GM21786 (cell line): ENCODE measurements around the gene POR.
"Not testable (repeated sequence)": the region's sequence is repeated elsewhere in the genome, so short reads cannot be mapped to it uniquely, and the experiment has no call there.

Source experiments
- ATAC-seq: cut with Tn5 transposase; IDR thresholded peaks from one replicate; pipeline ENCODE4 v1.9.1; 2021; ENCODE audit not compliant: unreplicated experiment

Gene POR

GRCh38 chr7:76016191-76016947, 101.4 kb downstream of the POR start:
- ATAC-seq = no peak

- not testable (repeated sequence) for ATAC-seq
Measured at GRCh38 chr7:76018520-76018919, 103.6 kb downstream of the POR start.

GRCh38 chr7:76020031-76020714, 105.2 kb downstream of the POR start:
- no peak for ATAC-seq

GRCh38 chr7:76022026-76022780, 107.2 kb downstream of the POR start:
- ATAC-seq = no peak

GRCh38 chr7:76023002-76023401, 108.0 kb downstream of the POR start:
- ATAC-seq = no peak

GRCh38 chr7:76029682-76030081, 114.7 kb downstream of the POR start:
- ATAC-seq = not testable (repeated sequence)

- no peak for ATAC-seq
Measured at GRCh38 chr7:76031964-76032363, 117.0 kb downstream of the POR start.
